Astrocyte of the hippocampus (primary cell): ENCODE data around the gene FCRL4.

Source experiments
- DNase-seq: peaks from one replicate; pipeline ENCODE4 v3.0.0; 2011; ENCODE audit warnings: low read depth, low spot score

FCRL4 gene

GRCh38 chr1:157597959-157598667 lies at the start of gene FCRL4:
Gene FCRL4 (minus strand): TSS chr1:157598085. CDS start chr1:157597944, 141 bp downstream.
- DNase-seq, result no peak

- no peak for DNase-seq
Observed at GRCh38 chr1:157646144-157646543, 48.3 kb upstream of the FCRL4 start.

GRCh38 chr1:157641177-157641576 lies 43.3 kb upstream of the FCRL4 start:
- no peak for DNase-seq

GRCh38 chr1:157639800-157640199 lies 41.9 kb upstream of the FCRL4 start:
- no peak for DNase-seq

- DNase-seq, result no peak
Observed at GRCh38 chr1:157628773-157629172, 30.9 kb upstream of the FCRL4 start.

GRCh38 chr1:157626099-157626498 lies 28.2 kb upstream of the FCRL4 start:
- DNase-seq, result no peak

GRCh38 chr1:157624471-157624870 lies 26.6 kb upstream of the FCRL4 start:
- DNase-seq, result no peak

GRCh38 chr1:157622471-157622870 lies 24.6 kb upstream of the FCRL4 start:
- DNase-seq, result no peak

GRCh38 chr1:157618190-157618589 lies 20.3 kb upstream of the FCRL4 start:
- DNase-seq, result no peak

GRCh38 chr1:157600236-157600635 lies 2.4 kb upstream of the FCRL4 start:
- DNase-seq, result no peak

- no peak for DNase-seq
Observed at GRCh38 chr1:157596384-157596783, 1.5 kb downstream of the FCRL4 start.

GRCh38 chr1:157595356-157595755 lies 2.5 kb downstream of the FCRL4 start:
- DNase-seq, result no peak

- DNase-seq, result no peak
Observed at GRCh38 chr1:157585984-157586383, 11.9 kb downstream of the FCRL4 start.

GRCh38 chr1:157584503-157584902 lies 13.4 kb downstream of the FCRL4 start:
- DNase-seq, result no peak

GRCh38 chr1:157580828-157581210 lies 17.1 kb downstream of the FCRL4 start:
- no peak for DNase-seq

GRCh38 chr1:157580179-157580827 lies 17.6 kb downstream of the FCRL4 start:
- DNase-seq, result peak; percentile 70

GRCh38 chr1:157577420-157577819 lies 20.5 kb downstream of the FCRL4 start:
- DNase-seq, result no peak

GRCh38 chr1:157575744-157576143 lies 22.1 kb downstream of the FCRL4 start:
- DNase-seq, result no peak

- no peak for DNase-seq
Observed at GRCh38 chr1:157574836-157575235, 23.0 kb downstream of the FCRL4 start.

- DNase-seq, result no peak
Observed at GRCh38 chr1:157566484-157567300, 31.2 kb downstream of the FCRL4 start.

GRCh38 chr1:157562515-157562914 lies 35.4 kb downstream of the FCRL4 start:
- no peak for DNase-seq

GRCh38 chr1:157558119-157558518 lies 39.8 kb downstream of the FCRL4 start:
- DNase-seq, result no peak
